ENCODE data around the gene IKZF4. TPM values are rescaled to one million over a fixed set of nuclear protein-coding genes. Genes with fewer than 3 reads are reported as not detected.

IKZF4 gene
- total and polyA plus RNA-seq, 2 of the 8 experiments (the other 6 are each of a cell fraction or from before 2014, with no cell fraction given): 8.0 to 13.3 TPM

GRCh38 chr12:56021889-56022497, 1.1 kb downstream of the IKZF4 start:
- H3K56ac ChIP-seq (replicated peaks; ENCODE audit: insufficient read length, low read depth, low read length): no peak overlapping the region
- H3K23me2 ChIP-seq (ENCODE audit: low read depth, low read length): peaks cover 12% of the 10 kb centered on the region
- peak overlapping the region; percentile 73; the same call in 1 of the 2 replicates for H3K27ac ChIP-seq (ENCODE audit: low read depth, low read length)
- peak overlapping the region; percentile 80 for H3K4ac ChIP-seq (replicated peaks; ENCODE audit: insufficient read length, low read depth, low read length)
- H3K4me1 ChIP-seq (replicated peaks in 1 of 4; ENCODE audit: control insufficient read depth in 3 of 4, insufficient read depth in 4 of 4, low read length in 3 of 4): peaks cover 8 to 25% (median 16%) of the 10 kb centered on the region in 4 experiments
- ChIA-PET CTCF (ENCODE audit: partially characterized antibody) (interaction anchor here (0.7 to 18.1 kb wide), 6 partner anchors 11 to 732 kb away, joined by 3 to 256 read pairs (median 3); partner anchors contain the start of gene SUOX), POLR2A (ENCODE audit: partially characterized antibody) (interaction anchor here (0.7 to 6.3 kb wide), 12 partner anchors 9 to 703 kb away, joined by 3 to 82 read pairs (median 5); partner anchors contain the start of genes PA2G4, PYM1 and SUOX)
- peak overlapping the region; percentile 97 for H4K91ac ChIP-seq (replicated peaks; ENCODE audit: insufficient read length, low read length)
- no peaks in the 10 kb centered on the region for H3K79me2 ChIP-seq (ENCODE audit: control insufficient read depth in 1 of 2, insufficient read depth in 2 of 2, low read length in 2 of 2)
- H2BK120ac ChIP-seq (replicated peaks; ENCODE audit: low read depth, low read length): no peak overlapping the region
- H3K23ac ChIP-seq (ENCODE audit: insufficient read length): no peak overlapping the region
- no peak overlapping the region; the same call in 1 of the 2 replicates for H2BK12ac ChIP-seq (ENCODE audit: low read depth, low read length)
- no peaks in the 10 kb centered on the region for H4K20me1 ChIP-seq (replicated peaks in 1 of 2; ENCODE audit: control insufficient read depth in 1 of 2, insufficient read depth in 2 of 2, low read length in 2 of 2)
- H4K5ac ChIP-seq (ENCODE audit: insufficient read length, low read depth, low read length): peak overlapping the region; percentile 92
- DNase-seq (ENCODE audit: low read depth in 1 of 2, low spot score in 2 of 2): no peak
- H3K79me1 ChIP-seq (ENCODE audit: low read depth, low read length): no peaks in the 10 kb centered on the region; the same call in 1 of the 2 replicates
- no peaks in the 10 kb centered on the region for H3K9me3 ChIP-seq (ENCODE audit: insufficient read depth in 2 of 2, low read depth in 1 of 2, low read length in 1 of 2)
- no peak overlapping the region for H2AFZ ChIP-seq (ENCODE audit: low read length)
- 0 out of 2 replicates have a peak, but pooled peaks have one; percentile 11 for TF ChIP-seq SP4 (IDR thresholded peaks at IDR 0.05; ENCODE audit: low read length)
- TF ChIP-seq CBX5 (IDR thresholded peaks at IDR 0.05; ENCODE audit: low read depth, low read length): no peak
- TF ChIP-seq POU5F1 (IDR thresholded peaks at IDR 0.05; ENCODE audit: low read depth, low read length): no peak
- H3K4me3 ChIP-seq (ENCODE audit: extremely low read depth in 1 of 4, insufficient read depth in 2 of 4, low read depth in 3 of 4, low read length in 4 of 4): peak overlapping the region; percentile 37 to 60 (median 52); a peak in 7 of 8 replicates
- peak overlapping the region; percentile 92 for H2BK5ac ChIP-seq (ENCODE audit: low read depth, low read length)
- peak overlapping the region; percentile 78 to 92 for H3K4me2 ChIP-seq (ENCODE audit: insufficient read depth in 1 of 2, low read depth in 2 of 2, low read length in 2 of 2)
- 0 out of 2 replicates have a peak overlapping the region, but pooled peaks have one; percentile 76 for H3K18ac ChIP-seq (ENCODE audit: extremely low read depth, low read length)
- 34% methylated on average over 2 of the region's 2 CpGs; no CpG with 5 or more reads in 1 of the 2 experiments for WGBS, 2 experiments (ENCODE audit: extremely low coverage in 1 of 2, insufficient coverage in 1 of 2, insufficient read length in 1 of 2, insufficient replicate concordance in 2 of 2, low coverage in 1 of 2, low lambda C conversion rate in 2 of 2, missing lambda C conversion rate in 1 of 2)
- no peak overlapping the region for H3K14ac ChIP-seq (ENCODE audit: insufficient read length)
- peaks cover 0 to 17% (median 5%) of the 10 kb centered on the region in 4 experiments; a peak in 5 of 8 replicates for H3K36me3 ChIP-seq (ENCODE audit: control insufficient read depth in 2 of 4, insufficient read depth in 4 of 4, low read length in 3 of 4)
- no peaks in the 10 kb centered on the region for H3K27me3 ChIP-seq (replicated peaks in 1 of 4; ENCODE audit: control insufficient read depth in 3 of 4, extremely low read depth in 1 of 4, insufficient read depth in 3 of 4, low read length in 3 of 4)
- H4K8ac ChIP-seq (ENCODE audit: extremely low read depth, insufficient read depth, low read length): no peak overlapping the region
- peak overlapping the region in 1 of 4 experiments; percentile 78; a peak in 3 of 7 replicates for H3K9ac ChIP-seq (replicated peaks in 1 of 4; ENCODE audit: extremely low read depth in 1 of 4, low read depth in 3 of 4, low read length in 3 of 4)
- no peak for FAIRE-seq
- H2BK20ac ChIP-seq (ENCODE audit: low read length): no peak overlapping the region
- no peak overlapping the region; the same call in 1 of the 2 replicates for H2AK5ac ChIP-seq (ENCODE audit: low read depth, low read length)
- peak overlapping the region; percentile 81 for H2BK15ac ChIP-seq (ENCODE audit: low read length)

Data from H1 (cell line).